ENCODE data around the gene NSMCE4A.

GRCh38 chr10:122020226-122020625, 45.2 kb upstream of the NSMCE4A start:
- TF ChIP-seq CTCF (IDR thresholded peaks at IDR 0.05) (no peak), REST (IDR thresholded peaks at IDR 0.05; ENCODE audit: insufficient read depth in 1 of 2, low read depth in 2 of 2, low read length in 1 of 2) (no peak), POLR2AphosphoS5 (IDR thresholded peaks at IDR 0.05; ENCODE audit: low read depth, low read length) (no peak), TCF7L2 (IDR thresholded peaks at IDR 0.05; ENCODE audit: low read depth, low read length) (no peak)
